ENCODE data around the gene SFMBT1.

GRCh38 chr3:52979190-52979983, 66.5 kb downstream of the SFMBT1 start:
- TF ChIP-seq CTCF (conservative IDR thresholded peaks at IDR 0.05) = no peak
- TF ChIP-seq EZH2 (IDR thresholded peaks at IDR 0.05; ENCODE audit: low read depth) = no peak

Data from PC-9 (cell line).